GM23248 (cell line): Measurements from ENCODE around the gene RPL31. TPM values are rescaled to one million over a fixed set of nuclear protein-coding genes. Genes with fewer than 3 reads are reported as not detected.
A peak's percentile ranks its signal among the peaks of the same experiment; 100 is the strongest.

Experiments used
- DNase-seq: peaks from one replicate; pipeline ENCODE4 v3.0.0-alpha.2; 2015
- H2AFZ ChIP-seq: fragments of 200-600 bp; sonication (generic); 2 replicates; pipeline ENCODE4 v1.6.1; 2016; ENCODE audit warnings: antibody characterized with exemption
- H3F3A ChIP-seq: fragments of 200-600 bp; sonication (generic); 2 replicates; pipeline ENCODE4 v1.6.1; 2016; ENCODE audit warnings: mild to moderate bottlenecking, antibody characterized with exemption, mixed run types; ENCODE audit not compliant: insufficient read depth
- H3K27ac ChIP-seq: fragments of 200-600 bp; sonication (generic); 2 replicates; pipeline ENCODE4 v1.5.1; 2016; ENCODE audit warnings: mild to moderate bottlenecking
- H3K27me3 ChIP-seq: fragments of 200-600 bp; sonication (generic); replicated peaks from 2 replicates; pipeline ENCODE4 v1.6.1; 2016; ENCODE audit warnings: mild to moderate bottlenecking; ENCODE audit not compliant: insufficient read depth
- H3K36me3 ChIP-seq: fragments of 200-600 bp; sonication (generic); 2 replicates; pipeline ENCODE4 v1.6.1; 2016; ENCODE audit warnings: low read depth, mild to moderate bottlenecking
- H3K4me1 ChIP-seq: fragments of 200-600 bp; sonication (generic); 2 replicates; pipeline ENCODE4 v1.6.1; 2016; ENCODE audit warnings: mild to moderate bottlenecking; ENCODE audit not compliant: insufficient read depth
- H3K4me2 ChIP-seq: fragments of 200-600 bp; sonication (generic); one replicate; pipeline ENCODE4 v1.6.1; 2016; ENCODE audit warnings: mild to moderate bottlenecking; ENCODE audit not compliant: unreplicated experiment
- H3K4me3 ChIP-seq: fragments of 200-600 bp; sonication (generic); 2 replicates; pipeline ENCODE4 v1.5.1; 2016; ENCODE audit warnings: mild to moderate bottlenecking
- H3K79me2 ChIP-seq: fragments of 200-600 bp; sonication (generic); 2 replicates; pipeline ENCODE4 v1.6.1; 2016; ENCODE audit warnings: mild to moderate bottlenecking; ENCODE audit not compliant: insufficient read depth
- H3K9ac ChIP-seq: fragments of 200-600 bp; sonication (generic); 2 replicates; pipeline ENCODE4 v1.6.1; 2016; ENCODE audit warnings: mild to moderate bottlenecking
- H3K9me2 ChIP-seq: fragments of 200-600 bp; sonication (generic); 2 replicates; pipeline ENCODE4 v1.6.1; 2016; ENCODE audit warnings: mixed run types, mild to moderate bottlenecking, moderate library complexity; ENCODE audit not compliant: insufficient read depth
- H3K9me3 ChIP-seq: fragments of 200-600 bp; sonication (generic); one replicate; pipeline ENCODE4 v1.6.1; 2017; ENCODE audit warnings: low read depth
- H4K20me1 ChIP-seq: fragments of 200-600 bp; sonication (generic); 2 replicates; pipeline ENCODE4 v1.6.0; 2016; ENCODE audit not compliant: insufficient read depth
- EZH2 ChIP-seq: fragments of 200-600 bp; sonication (generic); IDR thresholded peaks from 2 replicates; pipeline ENCODE4 v1.6.1; 2018; ENCODE audit warnings: antibody characterized with exemption, mild to moderate bottlenecking; ENCODE audit not compliant: insufficient read depth, poor library complexity, severe bottlenecking
- EZH2phosphoT487 ChIP-seq: fragments of 200-600 bp; sonication (generic); IDR thresholded peaks from 2 replicates; pipeline ENCODE4 v1.6.1; 2018; ENCODE audit warnings: antibody characterized with exemption, moderate library complexity, mild to moderate bottlenecking, low read depth; ENCODE audit not compliant: insufficient read depth
- WGBS, 2 experiments: methylation state at CpG; one replicate each; pipeline ENCODE4 v1.1.6; 2015 to 2017; ENCODE audit warnings: low lambda C conversion rate in 2 of 2, low coverage in 1 of 2; ENCODE audit errors: missing lambda C conversion rate in 2 of 2; 5-methylcytosine and 5-hydroxymethylcytosine counted together
- in situ Hi-C: fragments of 300-500 bp; cut with MboI; formaldehyde crosslinking; loops from 2 replicates; pipeline ENCODE4 v1.15.0; 2020
- polyA plus RNA-seq: library from polyadenylated mRNA; unstranded; fragments of >200 nt; fragmentation: Nextera tagmentation; extraction: Ambion mirVana; gene quantifications from 2 replicates; pipeline ENCODE4 v1.2.1, GENCODE V29; 2016
- total RNA-seq: library from RNA; depleted of rRNA; stranded (reverse); fragments of >200 nt; shearing (Covaris generic); gene quantifications from 2 replicates; pipeline ENCODE4 v1.2.3, GENCODE V29; 2014

Gene RPL31
- total and polyA plus RNA-seq, 2 experiments from 2014 or later = 659 to 1,157 TPM

DNA sequence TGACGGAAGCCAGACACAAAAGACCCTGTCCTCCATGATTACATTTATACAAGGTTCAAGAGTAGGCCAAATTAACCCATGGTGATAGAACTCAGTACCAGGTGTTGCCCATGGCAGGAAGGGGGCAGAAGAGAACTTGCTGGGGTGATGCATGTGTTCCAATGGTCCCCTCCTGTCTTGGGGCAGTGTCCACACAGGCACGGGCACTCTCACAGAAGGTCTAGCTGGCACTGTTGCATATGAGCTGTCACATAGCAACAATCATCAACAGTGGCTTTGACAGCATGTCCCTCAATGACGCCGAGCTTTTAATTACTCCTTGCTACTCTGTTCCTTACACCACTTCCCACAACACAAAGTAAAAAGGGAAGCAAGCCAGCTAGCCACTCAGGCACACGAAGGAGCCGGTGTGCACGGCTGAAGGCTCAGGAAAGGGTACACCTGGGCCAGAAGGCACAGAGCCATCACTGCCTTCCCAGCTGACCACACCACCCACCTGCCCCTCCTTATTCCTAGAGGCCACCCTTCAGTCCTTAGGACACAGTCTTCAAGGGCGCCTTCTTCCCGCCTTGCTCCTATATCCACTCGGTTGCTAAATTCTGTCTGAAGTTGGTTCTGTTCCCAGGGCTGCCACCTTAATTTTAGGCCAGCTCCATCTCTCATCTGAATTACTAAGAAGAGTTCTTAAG is 28.9 kb downstream of the RPL31 start:
- no peaks in the 10 kb centered on the region for H3K9me3 ChIP-seq
- in situ Hi-C loops = loop anchor here (10.0 kb wide), 1 partner anchor 174 kb away; no protein-coding TSS in a partner anchor
- H3K79me2 ChIP-seq = no peaks in the 10 kb centered on the region
- H3K4me3 ChIP-seq = no peak overlapping the region
- no peaks in the 10 kb centered on the region for H3K27me3 ChIP-seq
- H3K9me2 ChIP-seq = no peaks in the 10 kb centered on the region
- peaks cover 1% of the 10 kb centered on the region; the same call in 1 of the 2 replicates for H3F3A ChIP-seq
- WGBS, 2 experiments = 87 to 90% methylated on average over 10 of the region's 10 CpGs
- TF ChIP-seq EZH2 (no peak), EZH2phosphoT487 (no peak)
- H3K4me1 ChIP-seq = no peaks in the 10 kb centered on the region
- no peak overlapping the region for H3K9ac ChIP-seq
- H3K27ac ChIP-seq = no peak overlapping the region
- H4K20me1 ChIP-seq = no peaks in the 10 kb centered on the region
- no peaks in the 10 kb centered on the region for H3K36me3 ChIP-seq
- no peak overlapping the region for H2AFZ ChIP-seq
- DNase-seq = no peak
- no peak overlapping the region for H3K4me2 ChIP-seq

DNA sequence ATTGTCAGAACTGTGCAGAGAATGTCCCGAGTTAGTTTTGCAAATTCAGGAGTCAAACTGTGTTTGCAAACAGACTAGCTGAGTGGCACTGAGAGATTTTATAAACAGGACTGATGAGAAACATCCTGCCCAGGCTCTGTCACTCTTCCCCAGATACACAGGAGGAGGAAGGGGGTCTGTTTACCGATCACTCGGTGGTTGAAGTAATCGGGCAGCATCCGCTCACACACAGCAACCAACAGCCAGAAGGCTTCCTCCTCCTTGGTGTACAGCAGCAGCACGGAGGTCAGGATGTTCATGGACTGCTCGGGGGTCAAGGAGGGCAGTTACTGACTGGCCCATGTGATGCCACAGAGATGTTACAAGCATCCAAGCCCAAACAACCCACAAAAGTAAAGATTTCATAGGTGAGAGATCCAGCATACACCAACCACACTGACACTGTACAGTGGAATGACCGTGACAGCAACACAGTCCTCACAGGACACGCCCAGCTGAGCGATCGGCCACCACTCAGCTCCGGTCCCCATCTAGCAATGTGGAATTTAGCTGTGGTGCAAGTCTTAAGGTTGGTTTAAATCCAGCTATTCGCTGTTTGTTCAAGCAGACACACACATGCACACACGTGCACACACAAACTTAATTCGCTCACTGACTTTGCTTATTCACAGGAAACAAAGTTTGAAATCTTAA is 30.1 kb downstream of the RPL31 start:
- WGBS, 2 experiments = 91% methylated on average over 15 of the region's 15 CpGs
- Histone ChIP-seq H3K9ac (no peak overlapping the region), H3K4me2 (no peak overlapping the region), H3K27me3 (no peaks in the 10 kb centered on the region), H3K36me3 (no peaks in the 10 kb centered on the region), H3K4me1 (no peaks in the 10 kb centered on the region), H2AFZ (no peak overlapping the region), H3K4me3 (no peak overlapping the region), H3K79me2 (no peaks in the 10 kb centered on the region), H3K9me2 (no peaks in the 10 kb centered on the region), H4K20me1 (no peaks in the 10 kb centered on the region), H3K9me3 (no peaks in the 10 kb centered on the region), H3F3A (no peaks in the 10 kb centered on the region), H3K27ac (no peak overlapping the region)
- in situ Hi-C loops = loop anchor here (10.0 kb wide), 1 partner anchor 173 kb away; no protein-coding TSS in a partner anchor
- DNase-seq = no peak
- TF ChIP-seq EZH2 (no peak), EZH2phosphoT487 (no peak)

DNA sequence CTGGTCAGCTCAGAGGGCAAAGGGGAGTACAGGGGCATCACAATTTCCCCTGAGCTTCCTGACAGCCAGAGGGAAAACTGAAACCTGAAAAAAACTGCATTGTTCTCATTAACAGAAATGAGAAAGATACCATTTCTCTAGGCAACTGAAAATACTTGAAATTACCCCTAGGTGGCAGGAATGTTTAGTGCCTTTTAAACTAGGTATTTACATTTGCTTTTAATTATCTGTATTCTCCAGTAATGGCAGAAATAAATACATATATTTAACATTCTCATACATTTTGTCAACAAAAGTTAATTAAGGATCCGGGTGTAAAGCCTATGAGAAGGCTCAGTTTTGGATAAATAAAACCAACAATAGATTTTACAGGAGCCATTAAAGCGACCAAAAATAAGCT is 34.5 kb downstream of the RPL31 start:
- H3K9me2 ChIP-seq = no peaks in the 10 kb centered on the region
- no peaks in the 10 kb centered on the region for H3F3A ChIP-seq
- DNase-seq = peak; percentile 65
- H3K9ac ChIP-seq = no peak overlapping the region
- WGBS, 2 experiments = 44 to 50% methylated on average over 2 of the region's 2 CpGs
- H3K27ac ChIP-seq = no peak overlapping the region
- H4K20me1 ChIP-seq = no peaks in the 10 kb centered on the region
- H3K79me2 ChIP-seq = no peaks in the 10 kb centered on the region
- H3K9me3 ChIP-seq = no peaks in the 10 kb centered on the region
- no peak overlapping the region for H3K4me2 ChIP-seq
- no peak overlapping the region for H2AFZ ChIP-seq
- no peaks in the 10 kb centered on the region for H3K27me3 ChIP-seq
- in situ Hi-C loops = loop anchor here (10.0 kb wide), 1 partner anchor 168 kb away; no protein-coding TSS in a partner anchor
- no peaks in the 10 kb centered on the region for H3K4me1 ChIP-seq
- no peak for TF ChIP-seq EZH2phosphoT487
- no peak for TF ChIP-seq EZH2
- no peaks in the 10 kb centered on the region for H3K36me3 ChIP-seq
- no peak overlapping the region for H3K4me3 ChIP-seq

DNA sequence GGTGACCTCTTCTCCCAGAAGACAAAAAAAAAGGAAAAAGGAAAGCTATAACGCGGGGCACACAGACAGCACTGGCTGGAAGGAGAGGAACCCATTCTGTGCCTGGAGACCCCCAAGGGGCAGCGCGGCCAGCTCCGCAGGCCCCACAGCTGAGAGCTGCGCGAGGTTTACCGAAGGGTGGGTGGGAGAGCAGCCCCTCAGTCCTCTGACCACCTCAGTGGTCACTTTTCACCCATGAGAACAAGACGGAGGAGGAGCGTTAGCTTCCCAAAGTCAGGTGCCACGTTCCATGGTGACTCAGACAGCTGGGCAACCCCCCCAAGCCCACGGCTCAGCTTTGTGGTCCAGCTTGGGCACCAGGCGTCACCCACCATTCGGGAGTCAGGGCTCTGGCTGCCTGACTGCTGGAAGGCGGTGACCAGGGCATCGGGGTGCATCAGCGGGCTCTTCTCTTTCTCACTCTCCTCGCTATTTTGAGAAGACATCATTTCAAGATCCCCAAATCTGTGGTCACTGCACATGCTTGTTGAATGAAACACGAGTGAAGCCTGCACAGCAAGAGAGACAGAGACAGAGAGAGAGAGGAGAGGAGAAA is 35.2 kb downstream of the RPL31 start:
- no peak overlapping the region for H3K27ac ChIP-seq
- H3K9me3 ChIP-seq = no peaks in the 10 kb centered on the region
- no peak overlapping the region for H2AFZ ChIP-seq
- H3K4me1 ChIP-seq = no peaks in the 10 kb centered on the region
- H3K9ac ChIP-seq = no peak overlapping the region
- TF ChIP-seq EZH2 (no peak), EZH2phosphoT487 (no peak)
- no peak overlapping the region for H3K4me3 ChIP-seq
- DNase-seq = no peak
- H3F3A ChIP-seq = no peaks in the 10 kb centered on the region
- H4K20me1 ChIP-seq = no peaks in the 10 kb centered on the region
- H3K9me2 ChIP-seq = no peaks in the 10 kb centered on the region
- H3K27me3 ChIP-seq = no peaks in the 10 kb centered on the region
- H3K36me3 ChIP-seq = no peaks in the 10 kb centered on the region
- in situ Hi-C loops = loop anchor here (10.0 kb wide), 1 partner anchor 168 kb away; no protein-coding TSS in a partner anchor
- H3K4me2 ChIP-seq = no peak overlapping the region
- WGBS, 2 experiments = 76 to 79% methylated on average over 19 of the region's 19 CpGs
- H3K79me2 ChIP-seq = no peaks in the 10 kb centered on the region
